ENCODE results near the gene RAB5B. TPM values are rescaled to one million over a fixed set of nuclear protein-coding genes. Genes with fewer than 3 reads are reported as not detected.

The RAB5B gene
- total RNA-seq, 1 experiment from 2014 or later: 55.0 TPM

DNA sequence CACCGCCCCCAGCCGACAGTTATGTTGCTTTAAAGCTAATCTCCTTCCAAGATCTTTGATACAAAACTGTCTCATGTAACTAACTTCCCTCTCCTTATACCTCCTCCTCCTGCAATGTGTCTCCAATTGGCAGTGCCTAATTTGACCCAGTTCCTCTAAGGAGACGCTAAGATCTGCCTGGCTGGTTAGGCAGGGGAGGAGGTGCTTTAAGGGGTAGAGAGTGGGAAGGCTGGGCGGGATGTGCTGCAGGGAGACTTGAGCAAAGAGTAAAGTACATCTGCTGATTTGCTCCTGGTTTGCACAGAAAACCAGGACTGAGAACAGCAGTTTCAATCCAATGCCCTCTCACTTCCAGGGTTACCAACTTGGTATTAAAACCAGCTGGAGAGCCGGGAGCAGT is 39.6 kb downstream of the RAB5B start:
- no peaks in the 10 kb centered on the region for H3K27me3 Mint-ChIP-seq (ENCODE audit: low read depth)
- ChIA-PET CTCF (interaction anchor here (1.0 to 1.3 kb wide), 4 partner anchors 16 to 192 kb away, joined by 3 to 5 read pairs (median 4); partner anchors contain the start of genes RAB5B and SUOX), POLR2A (interaction anchor here (0.7 kb wide), 1 partner anchor 256 kb away, joined by 3 read pairs; no protein-coding TSS in a partner anchor)
- no peaks in the 10 kb centered on the region for H3K9me3 Mint-ChIP-seq
- H3K4me1 Mint-ChIP-seq: peaks cover 4% of the 10 kb centered on the region
- no peak overlapping the region for H3K4me3 Mint-ChIP-seq
- DNase-seq (ENCODE audit: low spot score) (no peak), ATAC-seq (no peak)
- H3K27ac Mint-ChIP-seq: no peak overlapping the region
- TF ChIP-seq, protein P1, sequence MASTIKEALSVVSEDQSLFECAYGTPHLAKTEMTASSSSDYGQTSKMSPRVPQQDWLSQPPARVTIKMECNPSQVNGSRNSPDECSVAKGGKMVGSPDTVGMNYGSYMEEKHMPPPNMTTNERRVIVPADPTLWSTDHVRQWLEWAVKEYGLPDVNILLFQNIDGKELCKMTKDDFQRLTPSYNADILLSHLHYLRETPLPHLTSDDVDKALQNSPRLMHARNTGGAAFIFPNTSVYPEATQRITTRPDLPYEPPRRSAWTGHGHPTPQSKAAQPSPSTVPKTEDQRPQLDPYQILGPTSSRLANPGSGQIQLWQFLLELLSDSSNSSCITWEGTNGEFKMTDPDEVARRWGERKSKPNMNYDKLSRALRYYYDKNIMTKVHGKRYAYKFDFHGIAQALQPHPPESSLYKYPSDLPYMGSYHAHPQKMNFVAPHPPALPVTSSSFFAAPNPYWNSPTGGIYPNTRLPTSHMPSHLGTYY (CRISPR knock-in tag; IDR thresholded peaks at IDR 0.05): no peak
- TF ChIP-seq, protein P2, sequence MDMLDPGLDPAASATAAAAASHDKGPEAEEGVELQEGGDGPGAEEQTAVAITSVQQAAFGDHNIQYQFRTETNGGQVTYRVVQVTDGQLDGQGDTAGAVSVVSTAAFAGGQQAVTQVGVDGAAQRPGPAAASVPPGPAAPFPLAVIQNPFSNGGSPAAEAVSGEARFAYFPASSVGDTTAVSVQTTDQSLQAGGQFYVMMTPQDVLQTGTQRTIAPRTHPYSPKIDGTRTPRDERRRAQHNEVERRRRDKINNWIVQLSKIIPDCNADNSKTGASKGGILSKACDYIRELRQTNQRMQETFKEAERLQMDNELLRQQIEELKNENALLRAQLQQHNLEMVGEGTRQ (CRISPR knock-in tag; IDR thresholded peaks at IDR 0.05): no peak
- TF ChIP-seq GTF2I (CRISPR knock-in tag; conservative IDR thresholded peaks at IDR 0.05) (no peak), IRF2 (CRISPR knock-in tag; IDR thresholded peaks at IDR 0.05; ENCODE audit: borderline replicate concordance, low read depth) (no peak), ZNF121 (CRISPR knock-in tag; IDR thresholded peaks at IDR 0.05) (no peak)
- 0 out of 2 replicates have a peak, but pooled peaks cover 5% of the 10 kb centered on the region for H3K36me3 Mint-ChIP-seq

DNA sequence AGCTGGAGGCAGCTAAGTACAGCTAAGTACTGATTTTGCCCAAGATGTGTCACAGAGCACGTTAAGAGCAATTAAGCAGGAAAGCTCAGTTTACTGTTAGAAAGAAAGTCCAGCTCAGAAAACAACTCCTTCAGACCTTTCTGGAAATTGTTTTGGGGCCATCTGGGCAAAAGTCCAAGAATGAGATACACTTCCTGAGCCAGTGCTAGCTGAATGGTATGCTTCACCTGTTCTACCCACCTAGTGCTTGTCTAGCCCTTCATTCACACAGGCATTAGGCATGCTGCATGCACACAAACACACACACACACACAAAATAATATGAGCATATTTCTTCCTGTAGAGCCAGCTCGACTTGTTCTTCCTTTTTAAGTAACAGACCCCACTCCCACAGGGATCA is 40.3 kb downstream of the RAB5B start:
- ATAC-seq: no peak
- peak overlapping the region; percentile 66; the same call in 1 of the 2 replicates for H3K27ac Mint-ChIP-seq

DNA sequence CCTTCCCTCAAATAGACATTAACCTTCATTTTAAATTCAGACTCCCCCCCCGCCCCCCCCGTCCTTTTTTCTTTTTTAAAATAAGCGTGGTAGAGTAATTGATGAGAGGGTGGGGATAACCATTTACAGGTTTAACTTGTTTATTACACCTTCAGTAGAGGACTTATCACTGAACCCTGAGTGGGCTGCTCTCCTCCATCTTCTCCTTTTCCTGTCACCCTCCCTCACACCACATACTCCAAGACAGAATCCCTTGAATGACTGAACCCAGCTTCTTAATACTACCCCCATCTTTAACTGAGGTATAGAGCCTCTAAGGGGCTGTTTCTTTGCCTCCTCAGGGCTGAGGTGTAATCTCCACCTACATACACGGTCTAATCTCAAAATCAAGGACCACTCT is 43.3 kb downstream of the RAB5B start:
- ChIA-PET CTCF (no interaction called here), POLR2A (no interaction called here)
- Mint-ChIP-seq H3K36me3 (0 out of 2 replicates have a peak, but pooled peaks cover 5% of the 10 kb centered on the region), H3K4me1 (peaks cover 24% of the 10 kb centered on the region), H3K27ac (no peak overlapping the region; the same call in 1 of the 2 replicates), H3K27me3 (ENCODE audit: low read depth) (no peaks in the 10 kb centered on the region), H3K4me3 (no peak overlapping the region), H3K9me3 (no peaks in the 10 kb centered on the region)
- DNase-seq (ENCODE audit: low spot score) (no peak), ATAC-seq (no peak)
- TF ChIP-seq, protein P3, sequence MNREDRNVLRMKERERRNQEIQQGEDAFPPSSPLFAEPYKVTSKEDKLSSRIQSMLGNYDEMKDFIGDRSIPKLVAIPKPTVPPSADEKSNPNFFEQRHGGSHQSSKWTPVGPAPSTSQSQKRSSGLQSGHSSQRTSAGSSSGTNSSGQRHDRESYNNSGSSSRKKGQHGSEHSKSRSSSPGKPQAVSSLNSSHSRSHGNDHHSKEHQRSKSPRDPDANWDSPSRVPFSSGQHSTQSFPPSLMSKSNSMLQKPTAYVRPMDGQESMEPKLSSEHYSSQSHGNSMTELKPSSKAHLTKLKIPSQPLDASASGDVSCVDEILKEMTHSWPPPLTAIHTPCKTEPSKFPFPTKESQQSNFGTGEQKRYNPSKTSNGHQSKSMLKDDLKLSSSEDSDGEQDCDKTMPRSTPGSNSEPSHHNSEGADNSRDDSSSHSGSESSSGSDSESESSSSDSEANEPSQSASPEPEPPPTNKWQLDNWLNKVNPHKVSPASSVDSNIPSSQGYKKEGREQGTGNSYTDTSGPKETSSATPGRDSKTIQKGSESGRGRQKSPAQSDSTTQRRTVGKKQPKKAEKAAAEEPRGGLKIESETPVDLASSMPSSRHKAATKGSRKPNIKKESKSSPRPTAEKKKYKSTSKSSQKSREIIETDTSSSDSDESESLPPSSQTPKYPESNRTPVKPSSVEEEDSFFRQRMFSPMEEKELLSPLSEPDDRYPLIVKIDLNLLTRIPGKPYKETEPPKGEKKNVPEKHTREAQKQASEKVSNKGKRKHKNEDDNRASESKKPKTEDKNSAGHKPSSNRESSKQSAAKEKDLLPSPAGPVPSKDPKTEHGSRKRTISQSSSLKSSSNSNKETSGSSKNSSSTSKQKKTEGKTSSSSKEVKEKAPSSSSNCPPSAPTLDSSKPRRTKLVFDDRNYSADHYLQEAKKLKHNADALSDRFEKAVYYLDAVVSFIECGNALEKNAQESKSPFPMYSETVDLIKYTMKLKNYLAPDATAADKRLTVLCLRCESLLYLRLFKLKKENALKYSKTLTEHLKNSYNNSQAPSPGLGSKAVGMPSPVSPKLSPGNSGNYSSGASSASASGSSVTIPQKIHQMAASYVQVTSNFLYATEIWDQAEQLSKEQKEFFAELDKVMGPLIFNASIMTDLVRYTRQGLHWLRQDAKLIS (CRISPR knock-in tag; IDR thresholded peaks at IDR 0.05; ENCODE audit: borderline replicate concordance): no peak
- TF ChIP-seq NR2C2 (CRISPR knock-in tag; IDR thresholded peaks at IDR 0.05): no peak
- no peak for TF ChIP-seq ETV6 (CRISPR knock-in tag; IDR thresholded peaks at IDR 0.05)
- no peak for TF ChIP-seq ELF4 (CRISPR knock-in tag; IDR thresholded peaks at IDR 0.05; ENCODE audit: low read depth)
- TF ChIP-seq, protein P4, sequence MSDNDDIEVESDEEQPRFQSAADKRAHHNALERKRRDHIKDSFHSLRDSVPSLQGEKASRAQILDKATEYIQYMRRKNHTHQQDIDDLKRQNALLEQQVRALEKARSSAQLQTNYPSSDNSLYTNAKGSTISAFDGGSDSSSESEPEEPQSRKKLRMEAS (CRISPR knock-in tag; IDR thresholded peaks at IDR 0.05): no peak
- no peak for TF ChIP-seq TEAD4 (CRISPR knock-in tag; IDR thresholded peaks at IDR 0.05)
- no peak for TF ChIP-seq ZBTB21 (CRISPR knock-in tag; IDR thresholded peaks at IDR 0.05; ENCODE audit: borderline replicate concordance)
- TF ChIP-seq, protein P5, sequence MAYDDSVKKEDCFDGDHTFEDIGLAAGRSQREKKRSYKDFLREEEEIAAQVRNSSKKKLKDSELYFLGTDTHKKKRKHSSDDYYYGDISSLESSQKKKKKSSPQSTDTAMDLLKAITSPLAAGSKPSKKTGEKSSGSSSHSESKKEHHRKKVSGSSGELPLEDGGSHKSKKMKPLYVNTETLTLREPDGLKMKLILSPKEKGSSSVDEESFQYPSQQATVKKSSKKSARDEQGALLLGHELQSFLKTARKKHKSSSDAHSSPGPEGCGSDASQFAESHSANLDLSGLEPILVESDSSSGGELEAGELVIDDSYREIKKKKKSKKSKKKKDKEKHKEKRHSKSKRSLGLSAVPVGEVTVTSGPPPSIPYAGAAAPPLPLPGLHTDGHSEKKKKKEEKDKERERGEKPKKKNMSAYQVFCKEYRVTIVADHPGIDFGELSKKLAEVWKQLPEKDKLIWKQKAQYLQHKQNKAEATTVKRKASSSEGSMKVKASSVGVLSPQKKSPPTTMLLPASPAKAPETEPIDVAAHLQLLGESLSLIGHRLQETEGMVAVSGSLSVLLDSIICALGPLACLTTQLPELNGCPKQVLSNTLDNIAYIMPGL (CRISPR knock-in tag; IDR thresholded peaks at IDR 0.05): no peak
- no peak for TF ChIP-seq CBFB (CRISPR knock-in tag; IDR thresholded peaks at IDR 0.05; ENCODE audit: low read depth)
- TF ChIP-seq KAT7 (CRISPR knock-in tag; IDR thresholded peaks at IDR 0.05; ENCODE audit: borderline replicate concordance): no peak

More for the DNA sequence above, 40.3 kb downstream of the RAB5B start:
- TF ChIP-seq KAT7 (CRISPR knock-in tag; IDR thresholded peaks at IDR 0.05; ENCODE audit: borderline replicate concordance) (no peak), NFE2L1 (CRISPR knock-in tag; IDR thresholded peaks at IDR 0.05) (no peak), ZNF317 (CRISPR knock-in tag; IDR thresholded peaks at IDR 0.05; ENCODE audit: borderline replicate concordance, low read depth) (no peak), SMAD4 (CRISPR knock-in tag; IDR thresholded peaks at IDR 0.05) (no peak), GABPB1 (CRISPR knock-in tag; IDR thresholded peaks at IDR 0.05) (no peak), FOXK1 (CRISPR knock-in tag; IDR thresholded peaks at IDR 0.05) (no peak), HMGA2 (CRISPR knock-in tag; IDR thresholded peaks at IDR 0.05) (no peak)
- TF ChIP-seq, protein P6, sequence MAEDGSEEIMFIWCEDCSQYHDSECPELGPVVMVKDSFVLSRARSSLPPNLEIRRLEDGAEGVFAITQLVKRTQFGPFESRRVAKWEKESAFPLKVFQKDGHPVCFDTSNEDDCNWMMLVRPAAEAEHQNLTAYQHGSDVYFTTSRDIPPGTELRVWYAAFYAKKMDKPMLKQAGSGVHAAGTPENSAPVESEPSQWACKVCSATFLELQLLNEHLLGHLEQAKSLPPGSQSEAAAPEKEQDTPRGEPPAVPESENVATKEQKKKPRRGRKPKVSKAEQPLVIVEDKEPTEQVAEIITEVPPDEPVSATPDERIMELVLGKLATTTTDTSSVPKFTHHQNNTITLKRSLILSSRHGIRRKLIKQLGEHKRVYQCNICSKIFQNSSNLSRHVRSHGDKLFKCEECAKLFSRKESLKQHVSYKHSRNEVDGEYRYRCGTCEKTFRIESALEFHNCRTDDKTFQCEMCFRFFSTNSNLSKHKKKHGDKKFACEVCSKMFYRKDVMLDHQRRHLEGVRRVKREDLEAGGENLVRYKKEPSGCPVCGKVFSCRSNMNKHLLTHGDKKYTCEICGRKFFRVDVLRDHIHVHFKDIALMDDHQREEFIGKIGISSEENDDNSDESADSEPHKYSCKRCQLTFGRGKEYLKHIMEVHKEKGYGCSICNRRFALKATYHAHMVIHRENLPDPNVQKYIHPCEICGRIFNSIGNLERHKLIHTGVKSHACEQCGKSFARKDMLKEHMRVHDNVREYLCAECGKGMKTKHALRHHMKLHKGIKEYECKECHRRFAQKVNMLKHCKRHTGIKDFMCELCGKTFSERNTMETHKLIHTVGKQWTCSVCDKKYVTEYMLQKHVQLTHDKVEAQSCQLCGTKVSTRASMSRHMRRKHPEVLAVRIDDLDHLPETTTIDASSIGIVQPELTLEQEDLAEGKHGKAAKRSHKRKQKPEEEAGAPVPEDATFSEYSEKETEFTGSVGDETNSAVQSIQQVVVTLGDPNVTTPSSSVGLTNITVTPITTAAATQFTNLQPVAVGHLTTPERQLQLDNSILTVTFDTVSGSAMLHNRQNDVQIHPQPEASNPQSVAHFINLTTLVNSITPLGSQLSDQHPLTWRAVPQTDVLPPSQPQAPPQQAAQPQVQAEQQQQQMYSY (CRISPR knock-in tag; IDR thresholded peaks at IDR 0.05): no peak
- 0 out of 2 replicates have a peak, but pooled peaks cover under 1% of the 10 kb centered on the region for H3K4me1 Mint-ChIP-seq
- DNase-seq (ENCODE audit: low spot score): no peak
- H3K9me3 Mint-ChIP-seq: no peaks in the 10 kb centered on the region
- ChIA-PET POLR2A (interaction anchor here (0.7 kb wide), 1 partner anchor 256 kb away, joined by 3 read pairs; no protein-coding TSS in a partner anchor), CTCF (interaction anchor here (1.0 to 1.3 kb wide), 5 partner anchors 15 to 193 kb away, joined by 3 to 5 read pairs (median 3); partner anchors contain the start of genes RAB5B and SUOX)
- no peaks in the 10 kb centered on the region for H3K27me3 Mint-ChIP-seq (ENCODE audit: low read depth)
- H3K36me3 Mint-ChIP-seq: 0 out of 2 replicates have a peak, but pooled peaks cover 5% of the 10 kb centered on the region
- H3K4me3 Mint-ChIP-seq: no peak overlapping the region

Measured in WTC11 (cell line).